Endothelial cell of umbilical vein (primary cell): ENCODE measurements around the gene ZNF775. TPM values are rescaled to one million over a fixed set of nuclear protein-coding genes. Genes with fewer than 3 reads are reported as not detected.

Source experiments
- BruUV-seq: library from RNA; stranded (reverse); fragments of 400-500 nt; replicated peaks from 2 replicates; lab custom pipeline; 2021; lab: Mats Ljungman, UMichigan
- CTCF ChIA-PET: fragments of 300-600, 350-600 bp; sonication (Branson Sonifier 250); formaldehyde crosslinking; loops from one replicate; lab custom pipeline; 2021; ENCODE audit warnings: antibody characterized with exemption, inconsistent platforms; lab: Charles Lee
- POLR2A ChIA-PET: fragments of 300-600, 350-600 bp; sonication (Branson Sonifier 250); formaldehyde crosslinking; loops from one replicate; lab custom pipeline; 2021; ENCODE audit warnings: antibody characterized with exemption, inconsistent platforms; lab: Charles Lee
- DNase-seq: peaks from one replicate; pipeline ENCODE4 v3.0.0-alpha.2; 2011; ENCODE audit warnings: low read depth, low spot score
- FAIRE-seq: peaks from 2 replicates; lab custom pipeline; 2011; peaks lifted over from hg19 to GRCh38; lab: Jason Lieb, UNC
- H2AFZ ChIP-seq: 2 replicates; pipeline ENCODE4 v1.6.0; 2012; ENCODE audit warnings: low read depth, low read length, control low read depth, inconsistent platforms
- H3K27ac ChIP-seq: 2 replicates; pipeline ENCODE4 v1.5.1; 2011; ENCODE audit warnings: low read depth, mild to moderate bottlenecking, control low read depth, low read length, moderate library complexity; ENCODE audit not compliant: insufficient read depth
- H3K27me3 ChIP-seq, 2 experiments: 2 replicates each; pipeline versions ENCODE4 v1.6.0 to v1.6.1; 2011; ENCODE audit warnings: low read length in 2 of 2, mixed read lengths in 1 of 2; ENCODE audit not compliant: control insufficient read depth in 2 of 2, insufficient read depth in 2 of 2
- H3K36me3 ChIP-seq, 2 experiments: 2 replicates in 1 of 2; 3 replicates in 1 of 2; pipeline ENCODE4 v1.5.1; 2011; ENCODE audit warnings: low read length in 2 of 2, mild to moderate bottlenecking in 1 of 2, moderate library complexity in 1 of 2; ENCODE audit not compliant: control insufficient read depth in 2 of 2, insufficient read depth in 2 of 2; ENCODE audit errors: extremely low read depth in 1 of 2
- H3K4me1 ChIP-seq: 3 replicates; pipeline ENCODE4 v1.5.1; 2011; ENCODE audit warnings: mild to moderate bottlenecking, low read length; ENCODE audit not compliant: control insufficient read depth, insufficient read depth; ENCODE audit errors: extremely low read depth
- H3K4me2 ChIP-seq: 2 replicates; pipeline ENCODE4 v1.6.1; 2011; ENCODE audit warnings: low read length, control low read depth, mixed read lengths; ENCODE audit not compliant: insufficient read depth
- H3K4me3 ChIP-seq, 3 experiments: fragments of 200-600 bp in 1 of 3; sonication (generic), shearing (Covaris generic) in 1 of 3; replicated peaks in 1 of 3; 2 replicates each; pipeline ENCODE4 v1.5.1; 2011 to 2016; ENCODE audit warnings: control low read depth in 3 of 3, low read length in 3 of 3, mild to moderate bottlenecking in 2 of 3, inconsistent platforms in 1 of 3, low read depth in 1 of 3, moderate library complexity in 1 of 3; ENCODE audit not compliant: insufficient read depth in 1 of 3
- H3K79me2 ChIP-seq: 2 replicates; pipeline ENCODE4 v1.6.0; 2012; ENCODE audit warnings: low read length, inconsistent platforms; ENCODE audit not compliant: control insufficient read depth, insufficient read depth
- H3K9ac ChIP-seq: replicated peaks from 2 replicates; pipeline ENCODE3; 2011; ENCODE audit warnings: low read length, control low read depth; ENCODE audit not compliant: insufficient read depth; ENCODE audit errors: extremely low read depth
- H3K9me1 ChIP-seq: replicated peaks from 3 replicates; pipeline ENCODE4 v1.6.0; 2011; ENCODE audit warnings: mild to moderate bottlenecking, low read length; ENCODE audit not compliant: control insufficient read depth, insufficient read depth; ENCODE audit errors: extremely low read depth
- H3K9me3 ChIP-seq: replicated peaks from 2 replicates; pipeline ENCODE4 v1.5.1; 2012; ENCODE audit warnings: low read length, inconsistent platforms; ENCODE audit not compliant: control insufficient read depth, insufficient read depth
- H4K20me1 ChIP-seq: replicated peaks from 2 replicates; pipeline ENCODE3; 2011; ENCODE audit warnings: mild to moderate bottlenecking, low read length; ENCODE audit not compliant: control insufficient read depth, insufficient read depth; ENCODE audit errors: extremely low read depth
- CTCF ChIP-seq, 2 donors: IDR thresholded peaks; 1 replicate in 1 of 2; 2 replicates in 1 of 2; pipeline ENCODE4 v1.5.1; 2011; ENCODE audit warnings: low read length in 2 of 2, mild to moderate bottlenecking in 2 of 2, moderate library complexity in 2 of 2, control low read depth in 1 of 2, inconsistent platforms in 1 of 2, low read depth in 1 of 2; ENCODE audit not compliant: insufficient read depth in 1 of 2; ENCODE audit errors: extremely low read depth in 1 of 2
- EZH2 ChIP-seq: IDR thresholded peaks from 2 replicates; pipeline ENCODE4 v1.6.1; 2012; ENCODE audit warnings: borderline replicate concordance, low read depth, mild to moderate bottlenecking, moderate library complexity, low read length, inconsistent platforms; ENCODE audit not compliant: severe bottlenecking
- FOS ChIP-seq: IDR thresholded peaks from 2 replicates; pipeline ENCODE4 v1.6.1; 2011; ENCODE audit warnings: mild to moderate bottlenecking, low read length, moderate library complexity, borderline replicate concordance; ENCODE audit not compliant: insufficient read depth
- GATA2 ChIP-seq: IDR thresholded peaks from 2 replicates; pipeline ENCODE4 v1.7.0; 2011; ENCODE audit warnings: low read depth, mild to moderate bottlenecking, moderate library complexity, mixed read lengths, low read length; ENCODE audit not compliant: insufficient read length, insufficient read depth
- JUN ChIP-seq: IDR thresholded peaks from 2 replicates; pipeline ENCODE4 v1.6.1; 2011; ENCODE audit warnings: borderline replicate concordance, low read depth; ENCODE audit not compliant: insufficient read length, insufficient read depth
- MAX ChIP-seq: IDR thresholded peaks from 2 replicates; pipeline ENCODE4 v1.6.1; 2011; ENCODE audit not compliant: insufficient read depth, insufficient read length
- MYC ChIP-seq: IDR thresholded peaks from one replicate; pipeline ENCODE4 v1.6.1; 2011; ENCODE audit warnings: mild to moderate bottlenecking, low read depth, low read length
- POLR2A ChIP-seq: IDR thresholded peaks from 2 replicates; pipeline ENCODE4 v1.6.1; 2012; ENCODE audit warnings: low read depth, mild to moderate bottlenecking, control low read depth, low read length
- POLR2AphosphoS5 ChIP-seq: IDR thresholded peaks from 2 replicates; pipeline ENCODE4 v1.6.1; 2012; ENCODE audit warnings: low read depth, mild to moderate bottlenecking, control low read depth, low read length, moderate library complexity; ENCODE audit not compliant: insufficient read depth
- dilution Hi-C: fragments of 300-500 bp; cut with MboI; formaldehyde crosslinking; loops from one replicate; pipeline ENCODE4 v1.15.0; 2019; ENCODE audit warnings: low sequenced_read_pairs; ENCODE audit not compliant: extremely low pct_ligation_motif_present
- intact Hi-C: fragments of 100-400 bp; cut with micrococcal nuclease; formaldehyde crosslinking; loops from one replicate; pipeline ENCODE4 v1.10.0; 2022
- polyA plus RNA-seq, 4 experiments: library from polyadenylated mRNA; depleted of rRNA in 3 of 4; stranded (reverse) in 3 of 4; unstranded in 1 of 4; fragments of >200 nt; gene quantifications; 2 replicates each; pipeline versions ENCODE4 v1.2.1 to v1.2.3, GENCODE V29; 2011 to 2012; ENCODE audit warnings: missing spikeins in 1 of 4
- total RNA-seq: library from RNA; stranded (reverse); gene quantifications from 2 replicates; pipeline ENCODE4 v1.2.3, GENCODE V29; 2021

ZNF775 gene
- total and polyA plus RNA-seq, 2 donors (not counting 3 experiments of a cell fraction or from before 2014, with no cell fraction given): 5.8 to 8.3 TPM

GRCh38 chr7:150363370-150363769 lies 15.8 kb upstream of the ZNF775 start:
- TF ChIP-seq POLR2A (no peak), CTCF (IDR thresholded peaks at IDR 0.05; ENCODE audit: extremely low read depth in 1 of 2, insufficient read depth in 1 of 2, low read depth in 1 of 2, low read length in 2 of 2) (no peak), MYC (no peak), EZH2 (no peak), POLR2AphosphoS5 (no peak), GATA2 (no peak), MAX (no peak), JUN (no peak), FOS (no peak)
- DNase-seq (no peak), FAIRE-seq (no peak)
- dilution Hi-C loops (no loop called here), intact Hi-C loops (no loop called here)
- H3K79me2 ChIP-seq: no peaks in the 10 kb centered on the region
- peaks cover 13% of the 10 kb centered on the region for H3K4me1 ChIP-seq
- H2AFZ ChIP-seq: no peak overlapping the region
- no peaks in the 10 kb centered on the region for H4K20me1 ChIP-seq
- no peaks in the 10 kb centered on the region for H3K36me3 ChIP-seq
- CTCF ChIA-PET: interaction anchor here (1.0 kb wide), 1 partner anchor 11 kb away, joined by 4 read pairs; no protein-coding TSS in a partner anchor
- H3K9me3 ChIP-seq: no peaks in the 10 kb centered on the region
- H3K9ac ChIP-seq: no peak overlapping the region
- BruUV-seq: no TSS peak
- no peak overlapping the region for H3K27ac ChIP-seq
- POLR2A ChIA-PET: no interaction called here
- H3K27me3 ChIP-seq: no peaks in the 10 kb centered on the region
- no peak overlapping the region for H3K4me2 ChIP-seq
- no peaks in the 10 kb centered on the region for H3K9me1 ChIP-seq
- no peak overlapping the region for H3K4me3 ChIP-seq
